AG10803 (cell line): ENCODE data around the gene SEPTIN5.

ENCODE experiments used
- DNase-seq: peaks from one replicate; pipeline ENCODE4 v3.0.0; 2010; ENCODE audit warnings: low read depth
- H3K4me3 ChIP-seq: 2 replicates; pipeline ENCODE4 v1.5.1; 2011; ENCODE audit warnings: mild to moderate bottlenecking, low read length, control low read depth
- TF ChIP-seq, protein P1 (sequence below): conservative IDR thresholded peaks from 2 replicates; pipeline ENCODE4 v1.5.1; 2011; ENCODE audit warnings: mild to moderate bottlenecking, low read length, control low read depth, inconsistent platforms

SEPTIN5 gene

DNA sequence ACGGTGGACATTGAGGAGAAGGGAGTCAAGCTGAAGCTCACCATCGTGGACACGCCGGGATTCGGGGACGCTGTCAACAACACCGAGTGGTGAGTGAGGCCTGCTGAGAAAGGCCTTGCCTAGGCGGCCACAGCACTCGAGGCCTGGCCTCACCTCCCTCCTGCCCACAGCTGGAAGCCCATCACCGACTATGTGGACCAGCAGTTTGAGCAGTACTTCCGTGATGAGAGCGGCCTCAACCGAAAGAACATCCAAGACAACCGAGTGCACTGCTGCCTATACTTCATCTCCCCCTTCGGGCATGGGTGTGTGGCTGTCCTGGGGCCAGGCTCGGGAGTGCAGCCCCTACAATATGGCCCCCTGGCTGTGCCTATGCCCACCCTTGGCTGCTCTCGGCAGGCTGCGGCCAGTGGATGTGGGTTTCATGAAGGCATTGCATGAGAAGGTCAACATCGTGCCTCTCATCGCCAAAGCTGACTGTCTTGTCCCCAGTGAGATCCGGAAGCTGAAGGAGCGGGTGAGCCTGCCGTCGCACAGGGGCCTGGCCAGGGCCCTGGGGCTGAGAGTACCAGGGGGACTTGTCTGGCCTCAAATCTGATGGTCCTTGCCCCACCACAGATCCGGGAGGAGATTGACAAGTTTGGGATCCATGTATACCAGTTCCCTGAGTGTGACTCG, 6.0 kb downstream of the SEPTIN5 start:
- DNase-seq = no peak
- H3K4me3 ChIP-seq = no peak overlapping the region
- TF ChIP-seq, protein P1, sequence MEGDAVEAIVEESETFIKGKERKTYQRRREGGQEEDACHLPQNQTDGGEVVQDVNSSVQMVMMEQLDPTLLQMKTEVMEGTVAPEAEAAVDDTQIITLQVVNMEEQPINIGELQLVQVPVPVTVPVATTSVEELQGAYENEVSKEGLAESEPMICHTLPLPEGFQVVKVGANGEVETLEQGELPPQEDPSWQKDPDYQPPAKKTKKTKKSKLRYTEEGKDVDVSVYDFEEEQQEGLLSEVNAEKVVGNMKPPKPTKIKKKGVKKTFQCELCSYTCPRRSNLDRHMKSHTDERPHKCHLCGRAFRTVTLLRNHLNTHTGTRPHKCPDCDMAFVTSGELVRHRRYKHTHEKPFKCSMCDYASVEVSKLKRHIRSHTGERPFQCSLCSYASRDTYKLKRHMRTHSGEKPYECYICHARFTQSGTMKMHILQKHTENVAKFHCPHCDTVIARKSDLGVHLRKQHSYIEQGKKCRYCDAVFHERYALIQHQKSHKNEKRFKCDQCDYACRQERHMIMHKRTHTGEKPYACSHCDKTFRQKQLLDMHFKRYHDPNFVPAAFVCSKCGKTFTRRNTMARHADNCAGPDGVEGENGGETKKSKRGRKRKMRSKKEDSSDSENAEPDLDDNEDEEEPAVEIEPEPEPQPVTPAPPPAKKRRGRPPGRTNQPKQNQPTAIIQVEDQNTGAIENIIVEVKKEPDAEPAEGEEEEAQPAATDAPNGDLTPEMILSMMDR = no peak

DNA sequence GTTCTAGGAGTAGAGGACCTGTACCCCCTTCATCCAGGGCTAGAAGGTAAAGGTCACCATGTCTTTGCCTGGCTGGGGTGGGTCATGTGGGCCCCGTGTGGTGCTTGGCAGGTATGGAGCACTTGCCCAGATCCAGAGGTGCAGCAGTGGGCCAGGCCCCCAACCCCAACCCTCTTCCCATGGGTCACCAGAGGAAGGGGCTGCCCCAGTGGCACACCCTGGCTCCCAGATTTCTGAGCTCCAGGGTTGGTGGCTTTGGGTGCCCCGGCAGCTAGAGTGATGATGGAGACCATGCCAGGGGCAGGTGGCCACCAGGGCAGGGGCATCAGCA, 6.7 kb downstream of the SEPTIN5 start:
- H3K4me3 ChIP-seq = no peak overlapping the region
- TF ChIP-seq, protein P1 = no peak
- no peak for DNase-seq

GRCh38 chr22:19721330-19722177, 7.3 kb downstream of the SEPTIN5 start:
- DNase-seq = no peak
- TF ChIP-seq, protein P1 = no peak
- H3K4me3 ChIP-seq = no peak overlapping the region

- H3K4me3 ChIP-seq = no peak overlapping the region
- TF ChIP-seq, protein P1 = no peak
- no peak for DNase-seq
Observed at GRCh38 chr22:19722178-19722981, 8.1 kb downstream of the SEPTIN5 start.

GRCh38 chr22:19722982-19723231, 8.6 kb downstream of the SEPTIN5 start:
- no peak for DNase-seq
- TF ChIP-seq, protein P1 = no peak
- no peak overlapping the region for H3K4me3 ChIP-seq

DNA sequence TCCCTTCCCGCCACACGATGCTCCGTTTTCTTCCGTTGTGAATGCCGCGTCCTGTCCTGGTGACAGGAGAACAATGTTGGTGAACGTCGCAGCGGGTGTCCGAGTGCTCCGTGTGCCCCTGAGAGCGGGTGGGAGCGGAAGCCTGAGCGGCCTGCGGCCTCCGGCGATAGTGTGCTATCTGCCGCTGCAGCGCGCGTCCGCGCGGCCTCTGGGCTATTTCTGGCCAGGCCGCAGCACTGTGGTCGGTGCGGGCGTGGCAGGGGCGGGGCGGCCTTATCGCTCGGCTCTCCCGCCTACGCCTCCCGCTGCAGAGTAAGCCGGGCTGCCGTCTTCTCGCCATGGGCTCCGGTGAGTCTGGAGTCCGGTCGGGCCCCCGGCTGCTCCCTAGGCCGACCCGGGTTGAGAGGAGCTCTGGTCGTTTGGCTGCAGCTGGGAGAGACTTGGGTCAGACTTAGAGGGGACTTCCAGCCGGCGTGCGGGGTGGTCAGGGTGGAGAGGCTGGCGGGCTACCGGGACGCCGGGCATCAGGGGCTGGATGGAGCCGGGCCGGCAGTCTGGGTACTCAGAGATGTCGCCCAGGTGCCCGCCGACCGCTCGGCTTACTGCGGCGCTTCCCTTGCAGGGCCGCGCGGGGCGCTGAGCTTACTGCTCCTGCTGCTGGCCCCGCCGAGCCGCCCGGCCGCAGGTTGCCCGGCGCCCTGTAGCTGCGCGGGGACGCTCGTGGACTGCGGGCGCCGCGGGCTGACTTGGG, 9.1 kb downstream of the SEPTIN5 start, which contains the start of gene GP1BB:
GP1BB (plus strand) TSS at position 308 of the 751 bp plus-strand sequence; CDS start at position 339, 31 bp downstream.
- no peak for DNase-seq

More for the DNA sequence above, 9.1 kb downstream of the SEPTIN5 start, which contains the start of gene GP1BB:
- H3K4me3 ChIP-seq = no peak within 1 kb of the TSS
- TF ChIP-seq, protein P1 = no peak
